GM19463 (cell line): Measurements from ENCODE around the gene CDH2.
A peak's percentile ranks its signal among the peaks of the same experiment; 100 is the strongest.

Source experiments
- ATAC-seq: cut with Tn5 transposase; IDR thresholded peaks from one replicate; pipeline ENCODE4 v1.9.1; 2021; ENCODE audit warnings: mild to moderate bottlenecking, moderate library complexity; ENCODE audit not compliant: unreplicated experiment

The CDH2 gene

DNA sequence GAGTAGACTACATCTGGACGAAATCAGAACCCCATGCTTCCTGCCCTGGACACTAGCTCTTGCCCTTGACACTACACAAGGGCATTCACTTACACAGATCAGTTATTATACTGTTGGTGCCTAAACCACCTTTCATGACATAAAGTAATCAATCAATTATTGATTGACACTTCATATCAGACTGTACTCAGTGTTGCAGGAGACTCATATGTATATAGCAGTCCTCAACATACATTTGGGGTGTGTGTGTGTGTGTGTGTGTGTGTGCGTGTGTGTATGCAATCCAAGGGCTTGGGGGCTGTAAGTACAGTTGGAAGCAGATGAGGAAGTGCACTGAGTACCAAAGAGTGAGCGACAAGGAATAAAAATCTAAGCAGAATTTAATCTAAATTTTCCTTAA, 5.1 kb downstream of the CDH2 start:
- ATAC-seq, result no peak

DNA sequence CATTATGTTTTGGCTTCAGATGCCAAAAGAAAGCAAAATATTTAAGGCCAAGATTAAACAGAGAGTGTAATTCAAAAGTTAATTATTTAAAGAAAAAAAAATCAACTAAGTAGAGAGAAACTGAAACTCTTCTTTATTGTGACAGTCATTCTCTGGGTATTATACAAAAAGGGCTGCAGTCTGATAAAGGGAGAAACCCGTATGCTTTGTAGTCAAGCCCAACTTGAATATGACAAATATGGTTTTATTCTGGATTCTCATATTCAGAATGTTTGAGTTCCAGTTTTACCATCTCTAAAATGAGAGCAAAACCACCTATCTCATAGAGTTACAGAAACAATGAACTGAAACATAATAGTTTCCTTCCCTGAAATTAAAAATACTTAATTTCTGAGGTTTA, 8.2 kb downstream of the CDH2 start:
- peak; percentile 44 for ATAC-seq

DNA sequence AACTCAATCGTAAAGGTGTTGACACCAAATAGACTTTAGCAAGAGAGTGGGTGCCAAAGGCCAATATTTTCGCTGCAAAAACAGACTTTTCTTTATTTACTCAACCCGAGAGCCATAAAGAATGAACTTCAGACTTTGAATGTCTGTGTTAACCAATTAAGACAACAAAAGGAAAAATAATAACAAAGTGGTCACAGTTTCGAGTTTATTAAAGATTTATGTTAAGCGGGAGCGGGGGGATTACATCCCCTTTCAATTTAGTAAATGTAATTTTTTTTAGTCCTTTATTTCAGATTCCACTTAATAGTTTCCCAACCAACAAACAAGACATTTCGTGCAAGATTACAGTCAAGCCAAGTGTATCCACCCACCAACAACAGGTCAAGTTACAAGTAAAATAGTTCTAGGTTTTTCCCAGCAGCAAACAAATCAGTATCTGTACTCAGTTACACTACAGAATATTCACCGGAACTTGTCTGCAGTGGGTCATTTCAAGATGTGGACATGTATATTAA, 9.0 kb downstream of the CDH2 start:
- no peak for ATAC-seq

DNA sequence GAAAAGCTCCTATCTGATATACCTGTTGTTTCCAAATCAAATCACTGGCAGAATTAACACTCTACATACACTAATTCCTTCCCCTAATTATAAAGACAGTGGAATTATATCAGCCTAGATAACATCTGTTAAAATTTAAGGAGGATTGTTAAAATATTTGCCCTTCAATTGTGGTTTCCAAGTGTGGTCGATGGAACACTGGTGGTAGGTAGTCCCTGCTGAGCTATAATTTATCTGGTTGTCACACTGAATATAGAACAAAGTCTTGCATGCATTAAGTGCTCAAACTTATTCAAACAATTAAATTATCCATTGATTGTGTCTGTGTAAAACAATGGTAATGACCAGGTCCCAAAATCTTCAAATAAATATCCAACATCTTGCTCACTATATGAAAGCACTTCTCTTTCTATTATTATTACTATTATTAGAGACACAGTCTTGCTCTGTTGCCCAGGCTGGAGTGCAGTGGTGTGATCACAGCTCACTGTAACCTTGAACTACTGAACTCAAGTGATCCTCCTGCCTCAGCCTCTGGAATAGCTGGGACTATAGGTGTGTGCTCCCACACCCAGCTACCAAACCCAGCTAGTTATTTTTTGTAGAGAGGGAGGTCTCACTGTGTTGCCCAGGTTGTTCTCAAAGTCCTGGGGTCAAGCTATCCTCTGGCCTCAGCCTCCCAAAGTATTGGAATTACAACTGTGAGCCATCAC, 12.0 kb downstream of the CDH2 start:
- ATAC-seq, result no peak

DNA sequence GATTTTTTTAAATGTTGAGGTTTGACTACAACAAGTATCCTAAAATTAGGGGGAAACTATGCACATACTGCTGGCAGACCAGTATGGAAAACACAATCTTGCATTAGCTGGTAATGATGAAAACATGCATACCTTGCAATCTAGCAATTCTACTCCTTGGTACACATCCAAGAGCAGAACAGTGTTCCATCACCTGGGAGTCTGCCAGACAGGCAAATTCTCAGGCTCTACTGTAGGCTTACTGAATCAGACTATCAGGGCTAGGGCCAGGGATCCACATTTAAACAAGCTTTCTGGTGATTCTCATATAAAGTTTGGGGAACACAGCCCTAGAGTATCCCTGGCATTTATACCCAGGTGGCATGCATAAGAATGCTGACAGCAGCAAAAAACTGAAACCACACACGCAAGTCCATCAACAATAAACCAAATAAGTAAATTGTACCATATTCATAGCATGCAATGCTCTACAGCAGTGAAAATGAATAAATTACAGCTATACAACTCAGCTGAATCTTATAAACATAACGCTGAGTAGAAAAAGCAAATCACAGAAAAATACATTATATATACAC, 13.6 kb downstream of the CDH2 start:
- no peak for ATAC-seq

DNA sequence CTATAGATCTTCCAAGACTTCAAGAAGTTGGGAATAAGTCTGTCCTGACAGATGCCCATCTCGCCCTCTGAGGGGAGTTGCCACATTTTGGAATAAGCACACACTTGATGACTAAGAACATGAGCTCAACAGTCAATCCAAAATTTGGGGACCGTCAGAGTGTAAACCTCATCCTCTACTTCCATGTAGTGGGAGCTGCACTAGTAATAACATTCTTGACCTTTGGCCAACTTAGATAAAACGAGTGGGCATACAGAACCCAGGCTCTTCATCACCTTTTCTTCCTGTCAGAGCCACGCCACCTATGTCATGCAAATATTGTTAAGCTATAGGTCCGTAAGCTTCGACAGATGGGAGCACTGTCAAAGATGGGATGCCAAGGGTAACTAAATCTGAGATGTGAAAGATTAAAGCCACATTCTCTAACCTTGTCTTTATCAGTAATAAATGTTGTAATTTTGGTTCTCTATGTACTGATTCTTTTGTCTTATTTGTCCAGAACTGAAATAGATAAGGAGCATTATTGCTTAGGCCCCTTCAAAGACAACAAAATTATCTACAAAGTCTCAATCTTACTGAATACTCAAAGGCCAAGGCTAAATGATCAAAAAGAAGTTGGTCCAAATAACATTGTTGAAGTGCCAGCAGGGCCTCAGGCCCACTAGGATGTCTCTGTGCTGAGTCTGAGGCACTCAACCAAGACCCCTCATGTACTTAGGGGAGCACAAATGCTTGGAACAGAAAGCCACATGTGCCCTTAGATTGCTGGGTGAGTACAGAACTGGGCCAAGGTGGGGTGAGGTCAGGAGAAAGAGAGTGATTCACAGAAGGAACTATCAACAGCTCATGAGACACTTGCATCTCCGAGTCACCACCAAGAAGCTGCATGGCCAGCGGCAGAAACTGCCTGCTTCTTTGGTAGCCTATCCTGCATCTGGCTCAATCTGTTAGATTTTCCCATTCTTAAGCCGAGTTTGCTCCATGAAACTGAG, 15.0 kb downstream of the CDH2 start:
- no peak for ATAC-seq

DNA sequence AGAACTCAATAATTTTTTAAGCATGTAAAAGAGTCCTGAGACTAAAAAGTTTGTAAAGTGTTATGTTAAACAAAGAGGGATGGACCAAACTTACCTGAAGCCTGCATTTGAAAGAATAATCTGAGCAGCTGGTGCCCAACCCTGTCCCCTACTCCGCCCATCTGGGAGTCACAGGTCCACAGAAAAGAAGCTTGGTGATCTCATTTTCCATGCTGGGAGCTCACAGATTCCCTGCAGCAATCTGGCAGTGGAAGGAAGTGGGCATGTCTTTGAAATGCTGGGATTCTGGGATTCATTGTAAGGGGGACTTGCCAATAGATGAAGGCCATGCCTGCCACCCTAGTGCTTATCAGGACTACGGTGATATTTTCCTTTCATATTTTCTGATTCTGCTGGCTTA, 17.9 kb downstream of the CDH2 start:
- ATAC-seq, result no peak

DNA sequence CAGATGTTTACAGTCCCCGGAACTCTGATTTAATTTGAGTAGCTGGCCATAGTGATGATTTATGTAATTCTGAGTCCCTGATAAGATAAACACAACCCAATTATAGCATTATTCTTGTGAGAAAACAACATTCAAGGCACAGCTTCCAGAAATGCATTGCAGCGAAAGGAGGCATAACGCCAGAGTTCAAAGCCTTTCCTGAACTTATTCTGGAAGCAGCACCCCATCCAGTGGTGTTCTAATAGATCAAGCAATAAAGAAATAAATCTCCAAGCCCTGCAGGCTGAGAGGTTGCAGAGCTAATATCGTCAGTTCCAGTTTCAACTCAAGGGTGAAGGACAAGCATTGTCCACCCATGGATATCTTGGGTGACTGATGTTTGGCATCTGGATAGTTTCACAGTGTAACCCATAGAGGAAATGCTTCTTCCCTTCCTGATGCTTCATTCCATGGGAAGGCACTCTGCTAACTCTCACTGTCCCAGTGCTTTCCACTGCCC, 18.8 kb downstream of the CDH2 start:
- no peak for ATAC-seq

DNA sequence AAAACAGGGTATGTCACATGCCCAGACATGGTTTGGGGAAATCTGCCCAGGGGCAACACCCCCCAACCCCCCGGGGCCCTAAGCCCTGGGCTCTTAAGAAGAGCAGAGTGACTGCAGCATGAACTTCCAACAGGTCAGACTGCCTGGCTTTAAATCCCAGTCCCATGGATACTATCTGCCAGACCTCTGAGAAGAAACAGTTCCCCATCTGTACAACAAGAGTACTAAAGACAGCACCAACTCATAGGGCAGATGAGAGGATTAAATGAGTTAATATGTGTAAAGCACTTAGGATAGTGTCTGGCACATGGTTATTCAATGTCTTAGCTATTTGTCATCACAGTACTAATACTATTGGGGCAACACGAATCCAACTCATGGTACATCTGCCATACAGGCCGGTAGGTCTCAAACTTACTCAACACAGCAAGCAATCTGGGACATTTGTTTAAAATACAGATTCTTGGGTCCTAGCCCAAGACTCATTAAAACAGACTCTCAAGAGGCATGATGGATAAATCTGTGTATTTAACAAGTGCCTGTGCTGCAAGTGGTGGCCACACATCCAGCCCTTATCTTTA, 23.4 kb downstream of the CDH2 start:
- ATAC-seq, result no peak

DNA sequence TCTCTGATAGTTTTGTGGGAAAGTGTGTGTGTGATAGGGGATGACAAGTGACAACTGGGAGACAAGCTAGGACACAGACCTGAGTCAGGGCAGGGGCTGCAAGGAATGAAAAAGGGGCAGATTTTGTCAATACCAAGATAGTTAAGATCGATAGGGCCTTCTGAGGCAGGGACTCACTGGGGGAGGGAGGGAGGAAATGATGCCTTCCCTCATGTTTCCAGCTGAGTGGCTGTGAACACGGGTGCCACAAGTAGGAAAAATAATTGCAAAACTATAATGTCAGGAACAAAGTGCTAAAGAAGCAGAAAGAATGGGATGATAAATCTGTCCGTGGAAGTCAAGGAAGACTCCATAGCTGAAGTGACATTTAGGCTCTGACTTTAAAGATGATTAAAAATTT, 24.2 kb downstream of the CDH2 start:
- ATAC-seq, result no peak

DNA sequence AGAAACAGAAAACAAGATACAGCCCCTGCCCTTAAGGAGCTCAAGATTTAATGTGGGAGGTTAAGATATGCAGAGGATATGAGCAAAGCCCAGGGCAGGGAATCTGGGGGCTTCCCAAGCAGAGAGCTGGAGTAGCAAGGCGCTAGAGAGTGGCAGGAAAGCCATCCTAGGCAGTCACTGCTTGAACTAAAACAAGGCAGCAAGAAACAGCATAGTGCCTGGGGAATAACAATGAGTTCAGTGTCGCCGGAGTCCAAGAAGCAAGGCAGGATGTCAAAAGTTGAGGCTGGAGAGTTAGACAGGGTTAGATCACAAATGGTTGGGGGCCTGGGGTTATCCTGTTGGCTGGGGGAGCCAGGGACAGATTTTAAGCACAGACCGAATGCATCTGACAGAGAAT, 24.6 kb downstream of the CDH2 start:
- ATAC-seq, result no peak

DNA sequence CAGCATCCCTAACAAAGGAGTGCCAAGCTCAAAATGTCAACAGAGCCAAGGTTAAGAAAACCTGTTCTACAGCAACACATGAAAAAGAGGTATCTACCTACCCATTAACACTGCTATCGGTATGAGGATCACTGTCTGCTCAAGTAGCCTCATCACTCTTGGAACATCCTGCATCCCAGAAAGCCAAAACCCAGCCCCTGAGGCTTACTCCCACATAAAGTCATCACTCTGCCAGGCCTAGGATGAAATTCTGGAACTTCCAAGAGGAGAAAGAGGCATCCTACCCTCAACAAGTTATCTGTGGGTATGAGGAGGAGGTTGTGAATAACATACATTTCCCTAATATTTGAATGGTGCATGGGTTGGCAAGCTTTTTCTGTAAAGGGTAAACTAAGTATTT, 25.5 kb downstream of the CDH2 start:
- no peak for ATAC-seq

DNA sequence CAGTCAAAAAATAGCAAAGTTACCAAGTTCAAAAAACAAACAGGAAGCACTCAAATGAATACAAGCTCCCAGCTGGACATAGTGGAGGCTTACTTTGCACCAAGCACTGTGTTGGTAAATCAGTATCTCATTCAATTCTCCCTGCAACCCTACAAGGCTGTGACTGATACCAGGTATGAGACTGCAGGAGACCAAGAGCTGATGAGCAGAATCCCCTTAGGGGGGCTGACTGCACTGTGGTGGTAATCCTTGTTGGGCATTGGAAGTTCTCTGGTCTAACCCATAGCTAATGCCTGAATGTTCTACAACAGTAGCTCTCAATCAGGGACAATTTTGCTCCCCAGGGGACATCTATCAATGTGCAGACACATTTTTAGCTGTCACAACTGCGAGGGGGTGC, 26.0 kb downstream of the CDH2 start:
- no peak for ATAC-seq

DNA sequence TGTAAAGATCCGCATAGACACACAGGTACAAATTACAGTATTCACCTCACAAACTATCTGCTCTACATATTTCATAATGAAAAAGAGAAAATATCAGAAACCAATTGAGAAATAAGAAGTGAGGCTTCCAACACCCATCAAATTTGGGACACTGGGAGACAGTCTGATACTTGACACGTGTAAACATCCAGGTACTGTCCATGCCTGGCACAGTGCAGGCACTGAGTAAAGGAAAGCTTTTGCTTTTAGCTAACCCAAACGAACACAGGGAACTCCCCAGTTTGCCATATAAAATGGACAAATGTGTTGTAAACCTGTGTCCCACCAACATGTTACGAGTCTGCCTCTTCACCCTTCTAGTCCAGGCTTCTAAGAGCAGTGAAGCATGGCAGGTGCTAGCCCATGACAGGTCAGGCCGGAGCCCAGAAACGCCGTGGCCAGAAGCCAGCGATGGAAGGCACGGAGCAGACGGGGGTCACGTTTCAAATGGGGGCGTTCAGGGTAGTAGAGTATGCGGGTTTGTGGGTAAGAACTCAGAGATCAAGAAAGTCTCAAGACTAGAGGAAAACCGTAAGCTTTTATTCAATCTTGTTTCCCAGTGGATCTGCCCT, 27.0 kb downstream of the CDH2 start:
- no peak for ATAC-seq

DNA sequence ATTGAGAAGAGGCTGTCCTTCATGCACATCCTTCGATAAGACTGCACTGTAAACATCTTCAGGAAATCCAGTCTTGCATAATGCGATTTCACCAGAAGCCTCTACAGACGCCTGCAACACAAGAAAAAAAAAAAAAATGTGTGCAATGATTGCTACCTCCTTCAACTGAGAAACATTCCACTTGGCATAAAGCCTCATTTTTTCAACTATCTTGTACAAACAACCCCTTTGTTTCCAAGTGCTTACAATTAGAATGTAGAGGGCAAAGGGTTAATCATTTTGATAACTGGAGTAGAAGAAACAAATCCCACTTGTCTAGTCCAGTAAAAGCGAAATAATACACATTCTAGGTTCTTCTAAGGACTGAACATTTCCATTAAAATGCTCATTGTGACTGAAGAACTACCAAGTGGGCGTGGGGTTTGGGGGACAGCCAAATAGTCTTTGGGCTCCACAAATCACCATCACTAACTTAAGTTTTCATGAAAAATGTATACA, 29.2 kb downstream of the CDH2 start:
- no peak for ATAC-seq

DNA sequence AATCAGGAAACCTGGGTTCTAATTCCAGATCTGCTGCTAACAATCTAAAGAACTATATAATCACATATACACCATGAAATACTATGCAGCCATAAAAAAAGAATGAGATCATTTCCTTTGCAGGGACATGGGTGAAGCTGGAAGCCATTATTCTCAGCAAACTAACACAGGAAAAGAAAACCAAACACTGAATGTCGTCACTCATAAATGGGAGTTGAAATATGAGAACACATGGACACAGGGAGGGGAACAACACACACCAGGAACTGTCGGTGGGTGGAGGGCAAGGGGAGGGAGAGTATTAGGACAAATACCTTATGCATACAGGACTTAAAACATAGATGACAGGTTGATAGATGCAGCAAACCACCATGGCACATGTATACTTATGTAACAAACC, 33.2 kb downstream of the CDH2 start:
- no peak for ATAC-seq

DNA sequence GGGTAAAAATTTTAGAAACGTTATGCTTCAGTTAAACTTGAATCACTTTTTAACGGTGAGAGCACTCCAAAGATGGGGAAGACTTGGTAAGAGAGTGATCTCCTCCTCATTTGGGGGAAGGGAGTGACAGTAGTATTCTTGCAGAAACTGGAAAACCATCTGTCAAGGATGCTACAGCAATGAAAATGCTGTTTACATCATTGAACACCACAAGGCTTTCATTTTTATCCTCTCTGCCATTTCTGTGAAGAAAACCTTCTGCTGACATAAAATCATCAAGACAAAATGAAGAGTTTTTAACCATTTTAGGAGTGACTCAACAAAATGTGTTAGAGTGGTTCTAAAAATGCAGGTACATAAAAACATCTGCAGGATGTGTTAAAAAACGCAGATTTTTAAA, 38.1 kb downstream of the CDH2 start:
- ATAC-seq, result no peak

DNA sequence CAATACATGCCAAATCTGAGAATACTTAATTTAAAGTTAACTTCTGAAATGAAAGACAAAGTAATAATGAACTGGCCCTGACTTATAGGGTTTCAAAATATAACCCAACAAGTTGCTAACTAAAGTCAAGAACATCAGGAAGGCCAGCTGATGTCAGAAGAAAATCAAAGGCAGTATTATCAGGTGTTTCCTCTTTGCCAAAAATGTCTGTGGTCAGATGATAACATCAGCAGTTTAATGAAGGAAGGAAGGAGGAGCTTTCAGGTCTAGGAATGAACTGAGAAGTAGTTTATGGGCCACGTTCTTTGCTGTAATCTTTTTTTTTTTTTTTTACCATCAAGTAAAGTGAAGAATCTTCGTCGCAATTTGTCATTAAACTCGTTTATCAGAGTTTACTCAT, 40.9 kb downstream of the CDH2 start:
- no peak for ATAC-seq

DNA sequence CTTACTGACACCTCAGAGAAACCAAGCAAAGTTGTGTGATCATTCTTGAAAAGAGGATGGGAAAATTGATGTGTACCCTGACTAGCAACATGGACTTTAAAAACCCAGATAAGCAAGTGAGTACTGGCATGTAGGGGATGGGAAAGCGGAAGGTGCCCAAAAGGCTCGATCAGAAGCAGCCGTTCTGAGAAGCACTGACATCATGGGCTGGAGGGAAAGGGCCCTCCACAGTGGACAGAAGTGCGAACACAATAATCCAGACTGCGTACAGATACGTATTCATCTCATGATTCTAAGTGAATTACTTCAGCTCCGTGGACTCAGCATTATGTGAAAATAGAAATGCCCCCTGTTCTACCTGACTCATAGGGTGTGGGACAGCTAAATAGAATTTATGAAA, 42.2 kb downstream of the CDH2 start:
- no peak for ATAC-seq

DNA sequence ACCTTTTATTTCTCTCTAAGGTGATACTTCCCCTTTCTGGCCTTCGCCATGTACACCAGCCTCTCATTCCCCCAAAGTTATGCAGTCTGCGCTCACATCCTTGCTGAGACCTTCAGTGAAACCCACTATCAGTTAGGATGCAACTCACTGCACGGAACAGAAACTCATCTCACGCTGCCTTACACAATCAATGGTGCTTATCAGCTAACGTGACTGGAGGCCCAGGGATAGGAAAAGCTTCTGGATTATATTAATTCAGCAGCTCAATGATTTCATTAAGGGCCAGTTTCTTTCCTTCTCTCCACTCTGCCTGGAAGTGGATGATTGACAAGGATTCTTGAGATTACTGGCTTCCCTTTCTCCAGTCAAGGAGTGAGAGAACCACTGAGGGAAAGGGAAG, 44.8 kb downstream of the CDH2 start:
- ATAC-seq, result no peak

DNA sequence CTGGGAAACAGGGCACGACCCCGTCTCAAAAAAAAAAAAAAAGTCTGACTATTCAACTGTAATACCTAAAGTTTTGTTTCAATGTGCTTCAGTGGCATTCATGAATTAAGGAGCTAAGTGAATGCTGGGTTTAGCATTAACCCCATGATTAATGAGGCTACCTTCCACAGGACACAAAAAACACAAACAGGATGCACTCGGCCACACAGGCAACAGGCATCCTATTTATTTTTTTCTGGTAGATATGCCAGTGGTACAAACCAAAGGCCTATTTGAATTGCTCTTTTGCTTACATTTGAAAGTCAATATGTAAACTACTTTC, 48.3 kb downstream of the CDH2 start:
- no peak for ATAC-seq
